Adrenal gland (tissue), 12 donors: ENCODE data around the gene MAEA. TPM values are rescaled to one million over a fixed set of nuclear protein-coding genes. Genes with fewer than 3 reads are reported as not detected.

ENCODE experiments used
- DNase-seq, 7 donors: peaks; one replicate each; pipeline ENCODE4 v3.0.0-alpha.2; 2019 to 2020
- H3K27ac ChIP-seq, 5 donors: fragments of 200-600 bp; sonication (generic) in 4 of 5; 1 replicate in 3 of 5; 2 replicates in 2 of 5; pipeline versions ENCODE4 v1.5.1 to v1.8.0; 2016 to 2020; ENCODE audit warnings: mild to moderate bottlenecking in 1 of 5
- H3K27me3 ChIP-seq: fragments of 200-600 bp; 2 replicates; pipeline ENCODE4 v1.8.0; 2021
- H3K36me3 ChIP-seq, 2 donors: fragments of 200-600 bp; replicated peaks in 1 of 2; 1 replicate in 1 of 2; 2 replicates in 1 of 2; pipeline versions ENCODE4 v1.5.1 to v1.8.0; 2018 to 2022
- H3K4me1 ChIP-seq, 2 donors: fragments of 200-600 bp; replicated peaks in 1 of 2; 1 replicate in 1 of 2; 2 replicates in 1 of 2; pipeline versions ENCODE4 v1.5.1 to v1.8.0; 2018 to 2021
- H3K4me3 ChIP-seq, 4 donors: fragments of 200-600 bp; sonication (generic) in 3 of 4; one replicate each; pipeline ENCODE4 v1.5.1; 2016 to 2018
- H3K9me3 ChIP-seq, 3 donors: fragments of 200-600 bp; sonication (generic) in 1 of 3; replicated peaks in 1 of 3; 1 replicate in 2 of 3; 2 replicates in 1 of 3; pipeline versions ENCODE4 v1.5.1 to v1.8.0; 2016 to 2021
- CTCF ChIP-seq, 6 experiments: fragments of 450-650 bp in 4 of 6; fragments of 200-600 bp in 2 of 6; sonication (generic) in 1 of 6; IDR thresholded peaks; 1 replicate in 5 of 6; 2 replicates in 1 of 6; pipeline versions ENCODE4 v1.5.1 to v1.8.0; 2016 to 2021; ENCODE audit warnings: antibody characterized with exemption in 6 of 6, mild to moderate bottlenecking in 2 of 6, moderate library complexity in 1 of 6
- POLR2A ChIP-seq, 2 donors: fragments of 450-650 bp; IDR thresholded peaks; one replicate each; pipeline ENCODE4 v1.6.1; 2017; ENCODE audit warnings: antibody characterized with exemption in 2 of 2, mild to moderate bottlenecking in 2 of 2, moderate library complexity in 1 of 2
- WGBS, 4 donors: extraction: QIAGEN DNeasy Blood & Tissue Kit in 2 of 4; methylation state at CpG; one replicate each; pipeline versions ENCODE4 v1.1.5 to v1.1.7; 2013 to 2017; 5-methylcytosine and 5-hydroxymethylcytosine counted together
- intact Hi-C, 2 donors: fragments of 100-400 bp; cut with DNase I; formaldehyde crosslinking; loops; one replicate each; pipeline versions ENCODE4 v1.14.1 to v1.15.0; 2022 to 2023
- polyA plus RNA-seq, 3 donors: library from polyadenylated mRNA; stranded (reverse); fragments of 200-250 nt in 2 of 3; fragments of 350-450 nt in 1 of 3; fragmentation: Illumina TruSeq in 1 of 3; extraction: RNeasy Lipid Tissue Mini Kit (QIAGEN cat#74804) in 1 of 3; gene quantifications; one replicate each; pipeline ENCODE4 v1.2.3, GENCODE V29; 2013 to 2014
- total RNA-seq, 9 donors: library from RNA; depleted of rRNA in 4 of 9; stranded (reverse); fragments of >200 nt in 4 of 9; fragments of 120-200 nt in 1 of 9; fragmentation: NEBNext Ultra II Directional in 1 of 9; extraction: Animal tissue kit (Norgen Biotek cat#: 25700) in 1 of 9; gene quantifications; one replicate each; pipeline versions ENCODE4 v1.1.0 to v1.2.4, GENCODE V29; 2013 to 2023
- donor health status: healthy with polysubstance abuse.
- donor health status: Bipolar disorder and iron deficiency.
- donor health status: DM: yes; HTN: yes; CAD: no.
- donor health status: DM: no; HTN: no; CAD: no.
- donor health status: DM: no; HTN: no; CAD: no.
- donor health status: DM: yes; HTN: yes; CAD: no.

Gene MAEA
- total and polyA plus RNA-seq, 12 donors, result 35.6 to 103 (median 75.1) TPM

- H3K36me3 ChIP-seq, result peaks cover 0 to 5% of the 10 kb centered on the region in 2 donors
- intact Hi-C loops, result no loop called here
These were observed 72.4 kb downstream of the MAEA start for GRCh38 chr4:1362046-1362445.

GRCh38 chr4:1362521-1362920 lies 72.8 kb downstream of the MAEA start:
- Histone ChIP-seq H3K4me1 (peaks cover 6 to 17% of the 10 kb centered on the region in 2 donors), H3K36me3 (peaks cover 0 to 5% of the 10 kb centered on the region in 2 donors), H3K4me3 (no peak overlapping the region), H3K9me3 (no peaks in the 10 kb centered on the region), H3K27ac (no peak overlapping the region), H3K27me3 (no peaks in the 10 kb centered on the region)
- 85 to 91% (median 91%) methylated on average over 8 to 17 of the region's 17 CpGs for WGBS, 4 donors
- TF ChIP-seq POLR2A (IDR thresholded peaks at IDR 0.05), result no peak
- no peak for TF ChIP-seq CTCF (IDR thresholded peaks at IDR 0.05)
- no peak for DNase-seq
- intact Hi-C loops, result no loop called here

More at GRCh38 chr4:1362046-1362445, 72.4 kb downstream of the MAEA start:
- Histone ChIP-seq H3K4me3 (no peak overlapping the region), H3K27me3 (no peaks in the 10 kb centered on the region), H3K27ac (no peak overlapping the region), H3K9me3 (no peaks in the 10 kb centered on the region), H3K4me1 (peaks cover 6 to 17% of the 10 kb centered on the region in 2 donors)
- DNase-seq, result no peak
- 89 to 93% (median 90%) methylated on average over 8 to 10 of the region's 10 CpGs for WGBS, 4 donors
- TF ChIP-seq CTCF (IDR thresholded peaks at IDR 0.05) (no peak), POLR2A (IDR thresholded peaks at IDR 0.05) (no peak)

GRCh38 chr4:1363513-1363912 lies 73.8 kb downstream of the MAEA start:
- H3K9me3 ChIP-seq, result no peaks in the 10 kb centered on the region
- intact Hi-C loops, result no loop called here
- WGBS, 4 donors, result 47 to 76% (median 64%) methylated on average over 11 of the region's 11 CpGs
- H3K4me1 ChIP-seq, result peaks cover 6 to 17% of the 10 kb centered on the region in 2 donors
- H3K36me3 ChIP-seq, result peaks cover 0 to 5% of the 10 kb centered on the region in 2 donors
- no peak for DNase-seq
- TF ChIP-seq CTCF (IDR thresholded peaks at IDR 0.05), result no peak
- no peak for TF ChIP-seq POLR2A (IDR thresholded peaks at IDR 0.05)
- no peak overlapping the region for H3K27ac ChIP-seq
- no peak overlapping the region for H3K4me3 ChIP-seq
- H3K27me3 ChIP-seq, result no peaks in the 10 kb centered on the region

GRCh38 chr4:1364217-1364616 lies 74.5 kb downstream of the MAEA start:
- Histone ChIP-seq H3K9me3 (no peaks in the 10 kb centered on the region), H3K4me3 (no peak overlapping the region), H3K27me3 (no peaks in the 10 kb centered on the region), H3K27ac (no peak overlapping the region), H3K36me3 (peaks cover 0 to 5% of the 10 kb centered on the region in 2 donors), H3K4me1 (peaks cover 6 to 17% of the 10 kb centered on the region in 2 donors)
- no peak for DNase-seq
- TF ChIP-seq POLR2A (IDR thresholded peaks at IDR 0.05) (no peak), CTCF (IDR thresholded peaks at IDR 0.05) (no peak)
- WGBS, 4 donors, result 67 to 95% (median 83%) methylated on average over 5 to 16 of the region's 18 CpGs
- intact Hi-C loops, result no loop called here
